AG04449 (cell line): Measurements from ENCODE around the gene PORCN.
A peak's percentile ranks its signal among the peaks of the same experiment; 100 is the strongest.
"Not testable (repeated sequence)": the region's sequence is repeated elsewhere in the genome, so short reads cannot be mapped to it uniquely, and the experiment has no call there.

ENCODE experiments used
- CTCF ChIA-PET: fragments of 350-600 bp; formaldehyde crosslinking; extraction: SDS; loops from one replicate; lab custom pipeline; 2021; ENCODE audit warnings: antibody characterized with exemption; lab: Yijun Ruan, JAX
- POLR2A ChIA-PET: fragments of 400-600, 350-600 bp; formaldehyde crosslinking; extraction: SDS; loops from one replicate; lab custom pipeline; 2020; ENCODE audit warnings: antibody characterized with exemption, inconsistent platforms; lab: Yijun Ruan, JAX
- DNase-seq: peaks from one replicate; pipeline ENCODE4 v3.0.0-alpha.2; 2010; ENCODE audit warnings: low read depth, low spot score
- H3K4me3 ChIP-seq: 2 replicates; pipeline ENCODE4 v1.5.1; 2011; ENCODE audit warnings: low read depth, mild to moderate bottlenecking, control low read depth, low read length
- CTCF ChIP-seq: IDR thresholded peaks from one replicate; pipeline ENCODE4 v1.5.1; 2011; ENCODE audit warnings: mild to moderate bottlenecking, moderate library complexity, low read length, control low read depth, inconsistent platforms; ENCODE audit not compliant: insufficient read depth; ENCODE audit errors: missing control alignments

Gene PORCN

DNA sequence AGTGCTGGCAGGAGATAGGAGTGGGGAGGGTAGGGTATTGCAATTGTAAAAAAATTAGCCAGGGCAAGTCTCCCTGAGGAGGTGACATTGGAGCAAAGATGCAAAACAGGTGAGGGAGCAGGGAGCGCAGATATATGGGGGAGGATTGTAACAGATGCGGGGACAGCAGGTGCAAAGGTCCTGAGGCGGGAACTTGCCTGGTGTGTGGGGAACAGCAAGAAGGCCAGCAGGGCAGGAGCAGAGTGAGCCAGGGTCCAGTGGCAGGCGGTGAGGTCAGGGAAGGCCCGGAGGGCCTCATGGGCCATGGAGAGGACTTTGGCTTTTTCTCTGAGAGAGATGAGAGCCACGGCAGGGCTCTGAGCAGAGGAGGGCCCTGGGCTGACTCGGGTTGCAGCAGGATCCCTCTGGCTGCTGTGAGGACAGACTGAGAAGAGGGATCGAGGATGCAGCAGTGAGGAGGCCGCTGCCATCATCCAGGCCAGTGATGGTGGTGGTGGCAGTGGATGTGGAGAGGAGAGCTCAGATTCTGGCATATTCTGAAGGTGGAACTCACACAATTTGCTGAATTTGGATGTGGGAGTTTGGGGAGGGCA lies 6.2 kb downstream of the PORCN start:
- ChIA-PET POLR2A (no interaction called here), CTCF (no interaction called here)
- no peak overlapping the region for H3K4me3 ChIP-seq
- TF ChIP-seq CTCF: no peak
- no peak for DNase-seq

DNA sequence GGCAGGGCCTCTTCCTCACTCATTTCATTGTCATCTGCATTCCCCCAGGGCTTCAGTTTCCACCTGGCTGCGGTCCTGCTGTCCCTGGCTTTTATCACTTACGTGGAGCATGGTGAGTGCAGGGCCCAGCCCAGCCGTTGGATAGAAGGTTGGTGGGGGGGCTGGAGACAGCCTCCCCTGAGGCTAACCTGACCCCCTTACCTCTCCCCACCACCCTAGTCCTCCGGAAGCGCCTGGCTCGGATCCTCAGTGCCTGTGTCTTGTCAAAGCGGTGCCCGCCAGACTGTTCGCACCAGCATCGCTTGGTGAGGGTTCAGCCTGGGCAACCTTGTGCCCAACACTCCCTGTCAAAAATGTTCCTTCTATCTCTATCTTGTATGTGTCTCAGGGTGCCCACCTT lies 7.0 kb downstream of the PORCN start:
- no peak overlapping the region for H3K4me3 ChIP-seq
- no peak for TF ChIP-seq CTCF
- DNase-seq: no peak
- ChIA-PET CTCF (no interaction called here), POLR2A (no interaction called here)

- POLR2A ChIA-PET: no interaction called here
- no peak overlapping the region for H3K4me3 ChIP-seq
- TF ChIP-seq CTCF: no peak
- CTCF ChIA-PET: no interaction called here
- no peak for DNase-seq
These were observed 7.5 kb downstream of the PORCN start for GRCh38 chrX:48516285-48516684.

DNA sequence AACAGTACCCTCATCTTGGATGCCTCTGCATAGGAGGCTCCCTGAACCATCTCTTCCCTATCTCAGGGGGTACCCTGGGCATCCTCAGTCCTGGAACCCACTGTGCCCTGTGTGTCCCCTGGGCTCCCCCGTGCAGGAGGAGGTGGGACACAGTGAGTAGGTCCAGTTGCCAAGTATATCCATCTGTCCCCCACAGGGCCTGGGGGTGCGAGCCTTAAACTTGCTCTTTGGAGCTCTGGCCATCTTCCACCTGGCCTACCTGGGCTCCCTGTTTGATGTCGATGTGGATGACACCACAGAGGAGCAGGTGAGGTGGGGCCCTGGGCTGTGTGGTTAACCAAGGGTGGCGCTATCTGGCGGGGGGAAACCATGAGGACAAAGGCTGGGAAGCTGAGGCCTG lies 8.2 kb downstream of the PORCN start:
- ChIA-PET POLR2A (no interaction called here), CTCF (no interaction called here)
- no peak for DNase-seq
- TF ChIP-seq CTCF: no peak
- no peak overlapping the region for H3K4me3 ChIP-seq

DNA sequence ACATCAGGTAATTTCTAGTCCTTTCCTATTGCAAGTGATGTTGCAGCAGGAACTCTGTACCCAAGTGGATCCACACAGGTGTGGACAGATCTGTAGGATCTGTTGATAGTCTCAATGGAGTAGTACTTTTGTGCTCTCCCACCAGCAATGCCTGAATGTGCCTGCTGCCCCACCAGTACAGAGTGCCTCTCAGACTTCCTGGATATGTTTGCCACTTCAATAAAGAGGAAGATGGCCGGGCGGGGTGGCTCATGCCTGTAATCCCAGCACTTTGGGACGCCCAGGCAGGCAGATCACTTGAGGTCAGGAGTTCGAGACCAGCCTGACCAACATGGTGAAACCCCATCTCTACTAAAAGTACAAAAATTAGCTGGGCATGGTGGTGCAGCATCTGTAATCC lies 10.7 kb downstream of the PORCN start:
- POLR2A ChIA-PET, CTCF ChIA-PET, H3K4me3 ChIP-seq, DNase-seq: not testable (repeated sequence)

DNA sequence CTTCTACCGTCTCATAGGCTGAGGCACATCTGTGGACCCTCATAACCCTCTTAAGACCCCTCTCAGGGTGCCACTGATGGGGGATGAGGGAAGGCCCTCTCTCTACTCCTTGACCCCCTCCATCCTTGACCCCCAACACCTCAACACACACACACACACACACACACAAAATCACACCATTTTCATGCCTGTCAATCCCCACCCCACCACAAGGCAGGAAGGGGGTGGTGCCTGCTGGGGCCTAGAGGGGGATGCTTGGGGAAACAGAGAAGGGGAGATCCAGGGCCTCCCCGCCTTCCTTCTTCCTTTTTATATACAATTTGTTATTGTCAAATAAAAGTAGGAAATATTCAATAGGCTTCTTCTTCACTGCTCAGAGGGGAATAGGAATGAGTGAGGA lies 11.7 kb downstream of the PORCN start:
- POLR2A ChIA-PET: no interaction called here
- CTCF ChIA-PET: no interaction called here
- no peak overlapping the region for H3K4me3 ChIP-seq
- DNase-seq: no peak
- TF ChIP-seq CTCF: no peak

GRCh38 chrX:48520976-48521352 lies 12.2 kb downstream of the PORCN start:
- POLR2A ChIA-PET: no interaction called here
- no peak for TF ChIP-seq CTCF
- peak overlapping the region; percentile 68; the same call in 1 of the 2 replicates for H3K4me3 ChIP-seq
- CTCF ChIA-PET: no interaction called here
- DNase-seq: no peak
